Suppressor macrophage (primary cell): Measurements from ENCODE around the gene USH2A.

ENCODE experiments used
- DNase-seq, 4 experiments: peaks; one replicate each; pipeline ENCODE4 v3.0.0-alpha.2; 2020 to 2022

The USH2A gene

DNA sequence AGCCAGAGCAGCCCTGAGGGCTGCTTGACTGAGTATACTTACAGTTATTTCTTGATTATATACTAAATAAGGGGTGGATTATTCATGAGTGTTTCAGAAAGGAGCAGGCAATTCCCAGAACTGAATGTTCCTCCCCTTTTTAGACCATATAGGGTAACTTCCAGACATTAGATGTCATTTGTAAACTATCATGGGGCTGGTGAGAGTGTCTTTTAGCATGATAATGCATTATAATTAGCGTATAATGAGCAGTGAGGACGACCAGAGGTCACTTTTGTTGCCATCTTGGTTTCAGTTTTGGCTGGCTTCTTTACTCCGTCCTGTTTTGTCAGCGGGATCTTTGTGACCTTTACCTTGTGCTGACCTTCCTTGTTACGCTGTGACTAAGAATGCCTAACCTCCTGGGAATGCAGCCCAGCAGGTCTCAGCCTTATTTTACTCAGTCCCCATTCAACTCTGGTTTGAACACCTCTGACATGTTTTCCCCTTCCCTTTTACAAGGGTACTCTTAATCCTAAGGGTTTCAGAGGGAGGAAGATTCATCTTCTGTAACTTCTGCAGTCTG lies 840.0 kb downstream of the USH2A start:
- DNase-seq: no peak

DNA sequence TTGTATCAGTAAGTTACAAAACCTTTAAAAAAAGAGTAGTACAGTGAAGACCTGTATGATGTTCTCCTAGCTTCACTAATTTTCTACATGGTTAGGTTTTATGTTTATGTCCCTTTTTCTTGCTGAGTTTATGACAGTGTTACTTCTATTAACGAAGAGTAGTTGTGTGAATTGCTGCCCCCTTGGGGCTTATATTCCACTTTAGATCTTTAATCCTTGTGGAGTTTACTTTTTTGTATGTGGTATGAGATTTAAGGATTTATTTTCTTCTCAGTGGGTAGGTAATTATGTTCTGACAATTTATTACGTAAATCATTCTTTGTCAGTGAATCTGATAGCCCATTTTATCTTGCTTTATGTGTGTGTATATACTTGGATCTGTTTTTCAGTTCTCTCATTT lies 841.4 kb downstream of the USH2A start:
- DNase-seq: no peak
